Fibroblast of the conjunctiva (primary cell): ENCODE measurements around the gene EDEM2.
"Not testable (repeated sequence)": the region's sequence is repeated elsewhere in the genome, so short reads cannot be mapped to it uniquely, and the experiment has no call there.

ENCODE experiments used
- DNase-seq: peaks from one replicate; pipeline ENCODE4 v3.0.0-alpha.2; 2010; ENCODE audit warnings: low read depth

The EDEM2 gene

DNA sequence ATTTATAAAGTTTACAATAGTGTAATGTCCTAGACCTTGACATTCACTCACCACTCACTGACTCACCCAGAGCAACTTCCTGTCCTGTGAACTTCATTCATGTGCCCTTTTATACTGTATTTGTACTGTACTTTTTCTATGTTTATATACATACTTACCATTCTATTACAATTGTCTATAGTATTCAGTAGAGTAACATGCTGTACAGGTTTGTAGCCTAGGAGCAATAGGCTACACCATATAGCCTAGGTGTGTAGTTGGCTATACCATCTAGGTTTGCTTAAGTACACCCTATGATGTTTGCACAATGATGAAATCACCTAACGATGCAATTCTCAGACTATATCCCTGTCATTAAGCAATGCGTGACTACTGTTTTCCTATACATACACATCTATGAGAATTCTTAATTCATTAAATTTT, 17.5 kb downstream of the EDEM2 start:
- no peak for DNase-seq

DNA sequence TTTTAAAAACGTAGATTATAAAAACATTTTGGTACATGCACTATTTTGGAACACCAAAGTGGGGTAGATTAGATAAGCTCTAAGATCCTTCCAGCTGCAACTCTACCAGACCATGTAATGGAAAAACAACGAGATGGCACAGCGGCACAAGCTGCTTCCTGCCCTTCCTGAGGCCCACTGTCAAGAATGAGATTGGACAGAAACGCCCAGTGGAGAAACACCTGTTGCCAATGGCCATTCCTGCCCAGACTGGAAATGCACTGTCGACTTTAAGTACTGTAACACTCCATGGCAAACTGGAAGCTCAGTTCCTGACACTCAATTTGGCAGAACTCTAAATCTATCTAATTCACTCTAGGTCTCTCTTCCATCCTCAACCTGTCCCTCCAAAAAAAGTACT, 21.4 kb downstream of the EDEM2 start:
- DNase-seq, result no peak

DNA sequence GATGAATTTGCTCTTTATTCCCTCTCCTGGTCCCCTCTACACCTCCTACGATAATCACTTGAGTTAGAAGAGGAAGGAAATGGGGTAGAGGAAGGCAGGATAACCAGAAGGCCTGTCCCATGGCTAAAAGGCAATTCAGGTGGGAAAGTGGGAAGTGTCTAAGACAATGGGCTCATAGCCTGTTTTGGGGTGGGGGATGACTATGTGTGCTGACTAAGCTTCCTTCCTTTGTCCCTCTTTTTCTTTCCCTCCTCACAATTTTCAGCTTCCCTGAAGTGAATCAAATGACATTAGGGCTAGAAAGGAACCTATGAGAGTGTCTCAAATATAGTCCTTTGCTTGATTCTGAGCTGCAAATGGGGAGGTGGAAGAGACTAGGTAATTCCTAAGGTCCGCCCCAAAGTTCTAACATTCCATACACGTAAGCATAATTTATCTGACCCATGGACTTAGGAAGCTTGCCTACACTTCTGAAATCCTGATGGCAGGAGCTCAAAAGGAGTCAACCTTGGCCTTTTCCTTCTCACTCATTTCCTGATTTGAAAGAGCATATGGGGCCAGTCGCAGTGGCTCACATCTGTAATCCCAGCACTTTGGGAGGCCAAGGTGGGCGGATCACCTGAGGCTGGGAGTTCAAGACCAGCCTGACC, 24.3 kb downstream of the EDEM2 start:
- no peak for DNase-seq

DNA sequence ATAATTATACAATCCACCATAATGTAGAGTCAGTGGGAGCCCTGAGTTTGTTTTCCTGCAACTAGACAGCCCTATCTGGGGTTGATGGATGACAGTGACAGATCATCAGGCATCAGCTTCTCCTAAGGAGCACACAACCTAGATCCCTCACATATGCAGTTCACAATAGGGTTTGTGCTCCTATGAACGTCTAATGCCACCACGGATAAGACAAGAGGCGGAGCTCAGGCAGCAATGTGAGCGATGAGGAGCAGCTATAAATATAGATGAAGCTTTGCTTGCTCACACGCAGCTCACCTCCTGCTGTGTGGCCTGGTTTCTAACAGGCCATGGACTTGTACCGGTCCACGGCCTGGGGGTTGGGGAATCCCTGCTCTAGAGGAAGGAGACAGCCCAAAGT, 25.9 kb downstream of the EDEM2 start:
- DNase-seq, result no peak

GRCh38 chr20:35120012-35120701, 27.0 kb downstream of the EDEM2 start:
- no peak for DNase-seq

- DNase-seq, result no peak
These were observed 29.5 kb downstream of the EDEM2 start for GRCh38 chr20:35117629-35118028.

DNA sequence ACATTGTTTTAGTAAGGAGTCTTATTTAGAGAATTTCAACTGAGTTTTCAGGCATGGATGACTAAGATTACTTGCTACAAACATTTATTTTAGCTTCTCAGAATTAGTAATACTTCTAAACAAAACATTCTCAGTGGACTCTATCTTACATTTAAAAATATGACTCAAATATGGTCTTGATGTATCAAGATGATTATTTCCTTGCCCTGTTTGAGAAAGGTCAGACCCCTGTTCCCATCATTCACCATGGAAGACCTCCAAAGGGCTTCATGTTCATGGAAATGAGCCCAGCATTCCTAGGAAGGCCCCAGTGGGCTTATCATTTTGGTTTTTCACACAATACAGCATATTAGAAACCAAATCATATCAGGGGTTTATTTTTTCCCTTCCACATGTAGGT, 29.9 kb downstream of the EDEM2 start:
- no peak for DNase-seq

DNA sequence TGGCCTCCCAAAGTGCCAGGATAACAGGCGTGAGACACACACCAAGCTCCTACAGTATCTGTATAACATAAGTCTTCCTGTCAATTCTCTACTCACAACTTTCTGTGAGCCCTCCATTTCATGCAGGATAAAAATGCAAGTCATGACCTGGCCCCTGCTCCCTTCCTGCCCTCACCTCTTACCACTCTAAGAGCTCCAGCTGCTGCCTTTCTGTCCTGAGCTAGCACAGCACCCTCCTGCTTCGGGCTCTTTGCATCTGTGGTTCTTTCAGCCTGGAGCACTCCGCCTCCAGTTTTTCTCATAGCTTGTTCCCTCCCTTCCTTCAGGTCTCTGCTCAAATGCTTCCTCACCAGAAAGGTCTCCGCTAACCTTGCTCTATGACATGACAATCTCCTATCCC, 30.9 kb downstream of the EDEM2 start:
- no peak for DNase-seq

- DNase-seq, result no peak
These were observed 31.5 kb downstream of the EDEM2 start for GRCh38 chr20:35115606-35116005.

DNA sequence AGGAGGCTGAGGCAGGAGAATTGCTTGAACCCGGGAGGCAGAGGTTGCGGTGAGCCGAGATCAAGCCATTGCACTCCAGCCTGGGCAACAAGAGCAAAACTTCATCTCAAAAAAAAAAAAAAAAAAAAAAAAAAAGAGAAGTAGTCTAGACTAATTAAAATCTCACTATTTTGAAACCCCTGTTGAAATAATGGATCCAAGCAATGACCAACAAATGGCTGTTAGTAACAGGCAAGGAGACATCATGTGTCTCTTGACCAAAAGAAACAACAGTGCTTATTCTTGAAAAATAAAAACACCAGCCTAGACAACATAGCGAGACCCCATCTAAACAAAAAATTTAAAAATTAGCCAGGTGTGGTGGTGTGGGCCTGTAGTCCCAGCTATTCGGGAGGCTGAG, 34.9 kb downstream of the EDEM2 start:
- DNase-seq, result not testable (repeated sequence)

GRCh38 chr20:35111141-35111888, 35.8 kb downstream of the EDEM2 start:
- no peak for DNase-seq

GRCh38 chr20:35108921-35109320, 38.2 kb downstream of the EDEM2 start:
- no peak for DNase-seq

DNA sequence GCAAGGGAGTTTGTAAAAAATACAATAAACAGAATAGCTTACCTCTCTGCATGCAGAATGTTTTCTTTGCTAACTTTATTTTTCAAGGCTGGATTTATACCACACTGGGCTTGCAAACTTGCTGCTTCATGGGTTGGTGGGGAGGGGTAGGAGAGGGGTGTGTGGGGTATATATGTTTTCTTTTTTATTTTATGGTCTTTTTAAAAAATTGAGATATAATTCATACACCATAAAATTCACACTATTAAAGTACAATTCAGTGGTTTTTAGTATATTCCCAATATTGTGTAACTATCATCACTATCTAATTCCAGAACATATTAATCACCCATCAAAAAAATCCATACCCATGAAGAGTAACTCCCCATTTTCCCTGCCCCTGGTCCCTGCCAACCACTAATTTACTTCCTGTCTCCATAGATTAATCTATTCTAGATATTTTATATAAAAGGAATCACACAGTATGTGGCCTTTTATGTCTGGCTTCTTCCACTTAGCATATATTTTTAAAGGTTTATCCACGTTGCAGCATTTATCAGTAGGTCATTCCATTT, 40.2 kb downstream of the EDEM2 start:
- no peak for DNase-seq

- DNase-seq, result no peak
These were observed 42.3 kb downstream of the EDEM2 start for GRCh38 chr20:35104685-35105295.

DNA sequence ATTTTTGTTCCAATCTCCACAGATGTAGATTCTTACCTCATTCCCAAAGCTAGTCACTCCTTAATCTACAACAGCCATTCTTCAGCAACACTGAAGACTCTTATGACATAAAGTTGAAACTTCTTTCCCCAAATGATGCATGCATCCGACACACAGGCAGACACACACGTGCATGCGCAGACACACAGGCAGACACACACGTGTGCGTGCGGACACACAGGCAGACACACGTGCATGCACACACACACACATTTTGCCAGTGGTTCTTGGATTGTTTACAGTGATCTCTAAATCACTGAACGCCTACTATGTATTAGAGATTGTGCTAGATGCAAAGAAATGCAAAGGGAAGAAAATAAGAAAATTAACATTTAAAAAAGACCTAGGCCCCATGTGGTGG, 45.5 kb downstream of the EDEM2 start:
- no peak for DNase-seq

DNA sequence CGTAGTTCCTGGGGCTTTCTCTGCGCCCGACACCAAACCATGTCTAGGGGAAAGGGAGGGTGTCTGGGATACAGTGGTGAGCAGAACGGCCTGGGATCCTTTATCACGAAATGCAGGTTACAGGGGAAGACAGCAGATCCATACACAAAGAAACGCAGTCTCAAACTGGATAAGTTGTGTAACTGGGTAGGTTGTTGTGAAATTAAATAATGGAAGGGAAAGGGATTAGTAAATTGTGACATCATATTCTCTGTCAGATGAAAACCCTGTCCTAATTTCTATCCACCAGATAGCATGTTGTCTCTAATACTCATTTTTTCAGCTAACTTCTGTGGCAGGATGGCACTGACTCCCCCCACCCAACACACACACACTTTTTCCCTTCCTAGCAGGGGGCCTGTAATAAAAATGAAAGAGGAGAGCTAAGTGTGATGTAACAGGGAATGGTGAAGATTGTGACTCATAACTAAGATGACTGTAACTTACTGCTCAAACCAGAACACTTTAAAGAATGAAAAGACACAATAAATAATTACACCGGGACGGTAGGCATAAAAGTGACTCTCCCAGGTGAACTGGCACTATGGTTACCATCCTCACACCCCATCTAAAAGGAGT, 53.8 kb downstream of the EDEM2 start:
- peak; percentile 40 for DNase-seq

GRCh38 chr20:35092524-35093266, 54.4 kb downstream of the EDEM2 start, which contains the start of gene TRPC4AP:
TSS of gene TRPC4AP (minus strand) at chr20:35092807. CDS start at chr20:35092781, 26 bp downstream.
- peak; percentile 73 for DNase-seq

DNA sequence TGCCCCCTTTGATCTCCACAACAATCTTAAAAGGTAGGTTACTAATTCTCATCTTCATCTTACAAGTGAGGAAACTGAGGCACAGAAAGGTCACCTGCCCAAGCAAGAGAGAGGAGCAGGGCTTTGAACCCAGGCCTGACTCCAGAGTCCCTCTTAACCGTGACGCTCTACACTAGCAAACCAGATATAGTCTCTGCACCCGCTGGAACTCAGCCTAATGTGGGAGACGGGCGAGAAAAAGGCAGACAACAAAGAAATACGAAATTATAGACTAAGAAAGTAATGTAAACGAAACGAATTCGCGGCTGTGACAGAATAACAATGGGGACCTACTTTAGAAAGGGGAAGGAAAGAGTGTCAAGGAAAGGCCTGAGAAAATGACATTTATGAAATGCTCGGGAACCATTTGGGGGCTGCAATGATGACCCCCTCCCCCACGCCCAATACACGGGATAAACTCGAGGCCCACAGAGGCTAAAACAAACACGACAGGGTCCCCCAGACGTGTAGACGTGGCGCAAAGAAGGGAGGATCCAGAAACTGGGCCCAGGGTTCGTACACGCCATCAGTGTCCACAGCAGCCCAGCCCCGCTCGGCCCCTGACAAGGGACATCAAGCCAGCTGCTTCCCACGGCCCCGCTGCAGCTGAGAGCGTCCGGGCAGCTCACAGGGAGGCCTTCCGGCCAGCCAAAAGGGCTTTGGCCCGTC, 55.2 kb downstream of the EDEM2 start:
- no peak for DNase-seq

DNA sequence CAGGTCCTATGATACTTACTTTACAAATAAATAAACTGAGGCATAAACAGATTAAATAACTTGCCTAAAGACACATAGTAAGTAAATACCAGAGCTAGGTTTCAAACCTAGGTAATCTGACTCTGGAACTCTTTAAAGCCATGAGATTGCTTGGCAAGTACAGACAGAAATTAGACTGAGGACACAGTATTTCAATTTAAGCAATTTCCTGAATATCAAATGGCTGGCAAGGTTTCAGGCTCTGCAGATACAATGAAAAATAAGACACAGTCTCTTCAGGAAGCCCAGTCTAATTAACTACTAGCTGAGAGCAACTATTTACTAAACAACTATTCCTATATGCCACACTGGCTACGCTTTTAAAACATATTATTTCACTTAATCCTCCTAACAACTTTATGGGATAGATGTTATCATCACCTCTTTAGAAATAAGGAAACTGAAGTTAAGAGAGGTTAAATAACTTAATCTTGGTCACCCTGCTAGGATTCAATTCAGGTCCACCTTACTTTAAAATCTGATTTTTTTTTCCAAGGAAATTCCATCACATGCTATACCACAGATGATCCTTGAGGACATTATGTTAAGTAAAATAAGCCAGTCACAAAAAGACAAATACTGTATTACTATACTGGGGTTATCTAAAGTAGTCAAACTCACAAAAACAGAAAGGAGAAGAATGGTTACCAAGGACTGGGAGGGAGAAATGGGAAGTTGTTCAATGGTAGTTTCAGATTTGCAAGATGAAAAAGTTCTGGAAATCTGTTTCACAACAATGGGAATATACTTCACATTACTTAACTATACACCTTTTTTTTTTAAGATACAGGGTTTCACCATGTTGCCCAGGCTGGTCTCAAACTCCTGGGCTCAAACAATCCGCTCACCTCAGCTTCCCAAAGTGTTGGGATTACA, 58.6 kb downstream of the EDEM2 start:
- no peak for DNase-seq
